PC-9 (cell line): ENCODE results near the gene KCTD7.

Experiments used
- EZH2 ChIP-seq: fragments of 200-600 bp; sonication (generic); IDR thresholded peaks from 2 replicates; pipeline ENCODE4 v1.8.0; 2017; ENCODE audit warnings: antibody characterized with exemption, low read depth
- TF ChIP-seq, protein P1 (sequence below): fragments of 200-600 bp; sonication (generic); conservative IDR thresholded peaks from 2 replicates; pipeline ENCODE4 v1.6.1; 2017; ENCODE audit warnings: mixed run types, antibody characterized with exemption, mild to moderate bottlenecking, moderate library complexity

GRCh38 chr7:66634816-66635215 is 6.1 kb downstream of the KCTD7 start:
- TF ChIP-seq, protein P1, sequence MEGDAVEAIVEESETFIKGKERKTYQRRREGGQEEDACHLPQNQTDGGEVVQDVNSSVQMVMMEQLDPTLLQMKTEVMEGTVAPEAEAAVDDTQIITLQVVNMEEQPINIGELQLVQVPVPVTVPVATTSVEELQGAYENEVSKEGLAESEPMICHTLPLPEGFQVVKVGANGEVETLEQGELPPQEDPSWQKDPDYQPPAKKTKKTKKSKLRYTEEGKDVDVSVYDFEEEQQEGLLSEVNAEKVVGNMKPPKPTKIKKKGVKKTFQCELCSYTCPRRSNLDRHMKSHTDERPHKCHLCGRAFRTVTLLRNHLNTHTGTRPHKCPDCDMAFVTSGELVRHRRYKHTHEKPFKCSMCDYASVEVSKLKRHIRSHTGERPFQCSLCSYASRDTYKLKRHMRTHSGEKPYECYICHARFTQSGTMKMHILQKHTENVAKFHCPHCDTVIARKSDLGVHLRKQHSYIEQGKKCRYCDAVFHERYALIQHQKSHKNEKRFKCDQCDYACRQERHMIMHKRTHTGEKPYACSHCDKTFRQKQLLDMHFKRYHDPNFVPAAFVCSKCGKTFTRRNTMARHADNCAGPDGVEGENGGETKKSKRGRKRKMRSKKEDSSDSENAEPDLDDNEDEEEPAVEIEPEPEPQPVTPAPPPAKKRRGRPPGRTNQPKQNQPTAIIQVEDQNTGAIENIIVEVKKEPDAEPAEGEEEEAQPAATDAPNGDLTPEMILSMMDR, result no peak
- no peak for TF ChIP-seq EZH2
